GM18519 (cell line): ENCODE measurements around the gene CER1.
"Not testable (repeated sequence)": the region's sequence is repeated elsewhere in the genome, so short reads cannot be mapped to it uniquely, and the experiment has no call there.

Source experiments
- ATAC-seq: cut with Tn5 transposase; IDR thresholded peaks from one replicate; pipeline ENCODE4 v1.9.1; 2021; ENCODE audit warnings: mild to moderate bottlenecking, moderate library complexity; ENCODE audit not compliant: unreplicated experiment, low FRiP score

Gene CER1

DNA sequence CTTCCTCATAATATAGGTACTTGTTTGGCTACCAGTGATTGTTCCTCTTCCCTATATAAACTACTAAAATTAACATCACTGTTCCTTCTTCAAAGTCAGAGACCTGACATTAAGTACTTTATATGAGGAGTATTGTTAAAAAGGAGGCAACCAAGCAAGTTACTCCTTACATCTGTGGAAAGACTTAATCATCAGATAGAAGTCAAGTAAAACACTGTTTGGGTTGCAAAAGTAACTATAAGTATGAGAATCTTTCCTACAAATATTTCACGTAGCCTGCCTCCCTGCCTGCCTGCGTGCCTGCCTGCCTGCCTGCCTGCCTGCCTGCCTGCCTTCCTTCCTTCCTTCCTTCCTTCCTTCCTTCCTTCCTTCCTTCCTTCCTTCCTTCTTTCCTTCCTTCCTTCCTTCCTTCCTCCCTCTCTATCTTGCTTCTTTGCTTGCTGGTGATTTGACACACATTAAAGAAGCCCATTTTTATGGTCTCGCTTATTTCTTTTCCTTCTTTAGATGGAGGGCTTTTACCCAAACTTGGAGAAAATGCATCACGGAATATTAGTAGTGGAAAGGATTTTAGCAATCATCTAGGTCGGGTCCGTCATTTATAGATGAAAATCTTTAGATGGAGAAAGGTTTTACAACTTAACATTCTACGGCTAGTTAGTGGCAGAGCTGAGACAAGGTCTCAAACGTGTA, 3.2 kb downstream of the CER1 start:
- no peak for ATAC-seq

DNA sequence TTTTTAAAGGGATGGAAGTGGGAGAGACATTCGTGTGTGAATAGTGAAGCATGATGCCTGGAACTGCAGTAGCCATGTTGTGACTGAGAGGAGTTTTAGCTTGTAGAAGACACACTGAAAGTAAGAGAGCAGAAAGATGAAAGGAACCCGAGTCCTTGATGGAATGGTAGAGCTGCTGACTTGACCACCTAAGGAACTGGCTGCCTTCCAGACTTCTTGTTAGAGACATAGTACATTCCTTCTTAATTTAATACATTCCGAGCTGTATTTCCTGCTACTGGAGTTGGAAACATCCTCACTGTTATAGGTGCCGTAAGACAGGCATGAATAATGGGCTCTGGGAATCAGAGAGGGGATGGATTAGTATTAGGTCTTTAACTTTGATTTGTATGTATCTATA, 7.4 kb downstream of the CER1 start:
- no peak for ATAC-seq

DNA sequence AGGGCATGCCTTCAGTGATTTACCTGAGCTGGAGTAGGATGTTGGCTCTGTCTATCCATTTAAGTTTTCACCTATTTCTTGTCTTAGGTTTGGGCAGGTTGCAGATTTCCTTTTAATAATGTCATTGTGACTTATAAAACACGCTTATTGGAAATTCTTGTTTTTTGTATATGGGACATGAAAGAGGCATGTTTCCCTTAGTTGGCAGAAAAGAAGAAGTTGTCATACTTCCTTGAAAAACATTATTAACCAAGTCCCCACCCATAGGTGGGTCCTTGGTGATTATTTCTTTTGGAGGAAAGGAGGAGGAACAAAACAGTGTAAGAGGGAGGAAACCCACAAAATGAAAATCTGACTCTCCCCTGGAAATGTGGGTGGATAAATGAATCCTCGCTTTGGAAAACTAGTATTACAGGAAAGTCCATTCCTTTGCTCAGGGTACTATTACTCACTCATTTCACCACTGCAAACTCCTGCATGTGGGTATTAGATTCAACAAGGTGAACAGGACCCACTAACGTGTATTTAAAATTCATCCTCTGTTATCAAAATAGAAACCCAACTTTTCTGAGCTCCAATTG, 9.3 kb downstream of the CER1 start:
- no peak for ATAC-seq

GRCh38 chr9:14710804-14711203, 11.7 kb downstream of the CER1 start:
- ATAC-seq, result no peak

DNA sequence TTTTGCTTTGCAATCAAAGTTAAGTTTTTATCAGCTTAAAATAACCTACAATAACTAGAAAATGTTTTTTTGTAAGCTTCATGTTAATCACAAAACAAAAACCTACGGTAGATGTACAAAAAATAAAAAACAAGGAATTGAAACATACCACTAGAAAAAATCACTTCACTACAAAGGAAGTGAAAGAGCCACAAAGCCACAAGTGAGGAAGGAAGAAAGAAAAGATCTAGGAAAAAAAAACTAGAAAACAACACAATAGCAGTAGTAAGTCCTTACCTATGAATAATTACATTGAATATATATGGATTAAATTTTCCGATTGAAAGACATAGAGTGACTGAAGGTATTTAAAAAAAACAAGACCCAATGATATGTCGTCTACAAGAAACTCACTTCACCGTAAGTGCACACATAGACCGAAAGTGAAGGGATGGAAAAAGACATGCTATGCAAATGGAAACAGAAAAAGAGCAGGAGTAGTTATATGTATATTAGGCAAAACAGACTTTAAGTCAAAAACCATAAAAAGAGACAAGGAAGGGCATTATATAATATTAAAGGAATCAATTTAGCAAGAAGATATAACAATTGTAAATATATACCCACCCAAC, 15.9 kb downstream of the CER1 start:
- peak; percentile 78 for ATAC-seq

DNA sequence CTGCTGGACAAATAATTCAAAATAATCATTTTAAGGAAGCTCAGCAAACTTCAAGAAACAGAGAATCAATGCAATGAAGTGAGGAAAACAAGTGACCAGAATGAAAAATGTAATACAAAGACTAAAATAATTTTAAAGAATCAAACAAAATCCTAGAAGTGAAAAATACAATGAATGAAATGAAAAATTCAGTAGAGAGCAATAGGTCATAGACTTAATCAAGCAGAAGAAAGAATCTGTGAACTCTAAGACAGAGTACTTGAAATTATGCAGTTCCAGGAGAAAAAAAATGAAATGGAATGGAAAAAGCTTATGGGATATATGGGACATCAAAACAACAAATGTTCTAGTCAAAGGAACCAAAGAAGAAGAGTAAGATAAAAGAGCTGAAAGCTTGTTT, 17.5 kb downstream of the CER1 start:
- ATAC-seq, result no peak

DNA sequence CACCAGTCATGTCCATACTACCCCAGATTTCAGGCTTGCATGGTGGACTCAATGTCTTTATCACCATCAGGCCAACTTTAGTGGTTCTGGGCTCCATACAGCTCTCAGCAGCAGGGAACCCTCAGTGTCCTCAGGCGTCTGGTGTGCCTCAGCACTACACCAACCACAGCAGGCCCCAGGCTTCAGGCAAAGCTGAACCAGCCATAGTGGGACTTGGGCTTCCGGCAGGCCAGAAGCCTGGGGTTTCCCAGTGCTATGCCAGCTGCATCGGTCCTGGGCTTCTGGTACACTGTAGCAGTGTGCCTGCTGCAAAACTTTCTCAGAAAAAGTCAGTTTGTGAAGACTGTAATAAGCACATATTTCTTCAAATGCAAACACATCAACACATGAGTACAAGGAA, 18.3 kb downstream of the CER1 start:
- ATAC-seq, result no peak

- no peak for ATAC-seq
Observed at GRCh38 chr9:14702200-14702720, 20.3 kb downstream of the CER1 start.

- ATAC-seq, result peak; percentile 51
Observed at GRCh38 chr9:14693251-14693861, 29.2 kb downstream of the CER1 start, which contains the start of gene ZDHHC21. TSS of gene ZDHHC21 (minus strand) at chr9:14693432. CDS start at chr9:14674340, 19,092 bp downstream.

DNA sequence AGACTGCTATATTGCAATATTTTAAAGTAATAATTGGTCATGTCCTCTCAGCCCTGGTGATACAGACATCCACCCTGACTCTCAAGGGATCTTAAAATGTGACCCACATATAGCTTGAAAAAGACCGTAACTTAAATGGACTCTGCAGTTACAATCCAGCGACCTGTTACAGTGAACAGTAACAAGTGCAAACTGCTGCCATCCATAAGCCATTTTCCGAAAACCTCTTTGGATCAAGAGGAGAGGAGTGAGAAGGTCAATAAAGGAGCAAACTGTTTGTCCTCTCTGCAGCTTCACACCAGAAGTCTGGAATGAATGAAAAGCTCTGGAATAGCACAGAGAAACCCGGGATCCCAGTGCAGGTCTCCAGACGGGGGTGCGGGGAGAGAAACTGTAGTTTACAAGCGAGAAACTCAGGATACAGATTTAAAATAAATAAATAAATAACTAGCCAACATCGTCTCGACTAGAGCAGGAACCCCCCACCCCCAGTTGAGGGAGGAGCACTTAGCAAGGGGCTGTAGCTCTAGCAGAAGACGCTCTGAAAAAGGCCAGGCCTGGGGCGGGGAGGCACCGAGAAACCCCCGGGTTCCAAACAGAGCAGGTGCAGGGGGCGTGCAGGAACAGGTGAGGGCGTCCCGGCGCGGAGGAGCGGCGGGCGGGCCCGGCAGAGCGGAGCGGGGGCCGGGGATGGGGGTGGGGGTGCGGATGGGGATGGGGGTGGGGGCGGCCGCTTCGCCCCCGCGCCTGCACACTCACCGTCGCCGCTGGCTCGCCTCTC, 29.9 kb downstream of the CER1 start:
- peak; percentile 14 for ATAC-seq

- no peak for ATAC-seq
Observed at GRCh38 chr9:14690948-14691730, 31.4 kb downstream of the CER1 start.

DNA sequence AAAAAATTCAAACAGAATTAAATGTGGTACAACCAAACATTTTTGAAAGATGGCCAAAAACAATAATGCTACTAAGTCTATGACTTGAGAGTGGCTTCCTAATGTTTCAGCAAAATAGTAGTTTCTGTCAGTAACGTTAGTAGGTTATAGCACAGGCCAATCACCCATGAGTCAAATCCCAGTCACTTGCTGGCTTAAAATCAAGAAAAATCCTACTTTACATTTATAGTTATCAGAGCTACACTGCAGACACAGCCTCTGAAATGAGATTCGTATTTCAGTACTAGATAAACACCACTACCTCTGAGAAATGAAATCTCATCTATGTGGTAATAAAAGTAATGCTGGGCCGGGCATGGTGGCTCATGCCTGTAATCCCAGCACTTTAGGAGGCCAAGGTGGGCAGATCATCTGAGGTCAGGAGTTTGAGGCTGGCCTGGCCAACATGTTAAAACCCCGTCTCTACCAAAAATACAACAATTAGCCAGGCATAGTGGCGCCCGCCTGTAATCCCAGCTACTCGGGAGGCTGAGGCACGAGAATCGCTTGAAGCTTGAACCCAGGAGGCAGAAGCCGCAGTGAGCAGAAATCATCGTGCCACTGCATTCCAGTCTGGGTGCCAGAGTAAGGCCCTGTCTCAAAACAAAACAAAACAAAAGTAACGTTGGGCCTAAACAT, 35.4 kb downstream of the CER1 start:
- no peak for ATAC-seq

- no peak for ATAC-seq
Observed at GRCh38 chr9:14686168-14686567, 36.4 kb downstream of the CER1 start.

GRCh38 chr9:14682616-14683015, 39.9 kb downstream of the CER1 start:
- ATAC-seq, result not testable (repeated sequence)

DNA sequence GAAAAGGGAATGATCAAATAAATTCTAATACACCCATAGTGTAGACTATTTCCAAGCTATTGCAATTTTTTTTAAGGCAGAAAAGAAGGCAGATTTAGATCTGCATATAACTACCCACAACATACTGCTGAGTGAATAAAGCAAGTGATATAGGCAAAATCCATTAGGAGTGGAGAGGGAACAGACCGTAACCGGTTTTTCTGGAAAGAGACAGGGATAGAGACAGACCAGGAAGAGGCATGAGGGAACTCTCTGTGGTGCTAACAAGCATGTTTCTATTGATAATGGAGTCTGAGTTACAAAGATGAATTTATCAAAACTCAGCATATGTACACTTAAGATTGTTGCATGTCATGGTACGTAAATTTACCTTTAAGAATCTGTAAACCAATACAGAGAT, 43.8 kb downstream of the CER1 start:
- no peak for ATAC-seq

DNA sequence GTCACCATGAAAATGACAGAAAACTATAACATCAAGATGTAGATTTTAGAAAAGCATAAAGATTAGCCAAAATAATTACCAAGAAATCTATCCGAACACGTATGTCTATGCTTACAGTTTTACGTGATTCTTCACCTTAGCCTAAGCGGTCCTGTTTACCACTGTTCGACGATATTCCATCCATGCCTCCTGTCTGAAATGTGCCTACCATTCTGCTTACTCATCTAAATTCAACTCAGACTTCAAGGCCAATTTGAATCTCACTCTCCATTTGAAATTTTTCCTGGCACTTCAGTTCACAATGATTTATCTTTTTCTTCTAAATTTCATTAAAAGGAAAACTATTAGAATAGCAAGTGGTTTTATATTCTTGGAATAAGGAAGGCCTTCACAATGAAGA, 44.7 kb downstream of the CER1 start:
- ATAC-seq, result no peak

GRCh38 chr9:14677396-14677795, 45.1 kb downstream of the CER1 start:
- no peak for ATAC-seq

DNA sequence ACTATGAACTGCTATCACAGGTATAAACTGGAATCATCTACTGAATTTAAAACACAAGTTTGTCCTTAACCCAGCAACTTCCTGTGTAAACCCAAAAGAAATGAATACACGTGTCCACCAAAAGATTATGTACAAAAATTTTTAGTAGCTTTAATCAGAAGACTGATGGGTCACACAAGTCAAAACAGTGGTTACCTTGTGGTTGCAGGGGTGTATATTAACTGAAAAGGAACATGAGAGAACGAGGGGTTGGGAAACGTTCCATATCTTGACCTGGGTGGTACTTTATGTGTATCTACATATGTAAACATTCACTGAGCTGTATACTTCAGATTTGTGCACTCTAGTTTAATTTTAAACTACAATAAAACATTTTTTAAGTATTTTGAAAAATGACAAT, 47.9 kb downstream of the CER1 start:
- ATAC-seq, result no peak

GRCh38 chr9:14671377-14671776, 51.2 kb downstream of the CER1 start:
- ATAC-seq, result no peak
